ENCODE results near the gene SCFD2. TPM values are rescaled to one million over a fixed set of nuclear protein-coding genes. Genes with fewer than 3 reads are reported as not detected.

Gene SCFD2
- total RNA-seq, 2 donors from 2014 or later: 33.2 to 73.7 TPM

DNA sequence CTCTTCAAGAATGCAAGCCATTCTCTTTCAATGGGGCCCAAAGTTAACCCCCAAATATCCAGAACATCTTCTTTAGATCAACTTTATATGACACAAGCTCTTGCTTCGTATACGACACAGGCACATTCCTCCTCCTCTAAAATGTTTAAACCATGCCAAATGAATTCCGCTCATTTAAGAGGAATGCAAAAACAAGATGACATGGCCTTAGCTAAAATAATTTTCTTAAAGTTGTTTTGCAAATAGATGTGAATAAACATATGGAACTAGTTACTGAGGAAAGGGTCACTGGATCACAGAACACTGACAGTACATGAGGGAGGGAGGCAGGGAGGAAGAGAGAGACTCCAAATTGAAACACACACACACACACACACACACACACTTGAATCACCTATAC is 406.3 kb downstream of the SCFD2 start:
- peaks cover 0 to 8% of the 10 kb centered on the region in 2 donors for H3K4me1 Mint-ChIP-seq (ENCODE audit: low read depth in 2 of 2)
- H3K27ac Mint-ChIP-seq: no peak overlapping the region
- H3K27me3 Mint-ChIP-seq: no peaks in the 10 kb centered on the region
- no peaks in the 10 kb centered on the region for H3K9me3 Mint-ChIP-seq
- DNase-seq (ENCODE audit: low spot score) (no peak), ATAC-seq (no peak)
- no peaks in the 10 kb centered on the region for H3K36me3 Mint-ChIP-seq
- H3K4me3 Mint-ChIP-seq: no peak overlapping the region

DNA sequence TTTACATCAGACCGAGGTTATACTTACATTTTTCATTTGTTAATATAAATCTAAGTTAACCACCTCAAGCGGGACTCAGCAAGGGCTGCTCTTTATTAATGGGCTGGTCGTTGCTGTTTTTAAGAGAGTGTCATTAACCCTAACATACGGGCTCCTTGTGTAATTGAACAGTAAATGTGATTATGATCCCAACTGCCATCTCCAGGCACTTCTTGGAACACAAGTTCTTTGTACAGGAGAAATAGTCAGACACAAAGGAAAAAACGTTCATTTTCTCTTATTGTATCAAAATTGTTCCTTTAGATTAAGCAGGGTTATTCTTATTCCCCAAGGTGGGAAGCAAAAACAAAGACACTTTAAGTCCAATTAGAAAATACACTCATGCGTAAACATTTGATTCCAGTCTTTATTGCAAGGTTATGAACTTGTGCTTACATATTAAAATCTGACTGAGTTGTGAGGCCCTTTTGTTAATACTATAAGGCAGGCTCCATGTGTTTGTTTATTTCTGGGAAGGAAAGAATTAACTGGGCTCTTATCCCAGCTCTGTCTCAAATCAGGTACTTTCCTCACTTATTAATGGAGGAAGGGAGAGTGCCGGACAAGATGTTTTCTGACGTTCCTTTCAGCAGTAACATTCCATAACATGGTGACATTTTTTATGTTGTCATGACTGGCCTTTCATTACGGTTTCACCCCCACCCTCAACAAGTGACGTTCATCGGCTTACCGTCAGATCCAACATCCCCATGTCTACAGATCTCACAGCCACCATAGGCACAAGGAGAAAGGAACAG is 407.8 kb downstream of the SCFD2 start:
- ATAC-seq (no peak), DNase-seq (ENCODE audit: low spot score) (no peak)
- no peaks in the 10 kb centered on the region for H3K9me3 Mint-ChIP-seq
- no peak overlapping the region for H3K4me3 Mint-ChIP-seq
- H3K27me3 Mint-ChIP-seq: no peaks in the 10 kb centered on the region
- no peak overlapping the region for H3K27ac Mint-ChIP-seq
- H3K36me3 Mint-ChIP-seq: no peaks in the 10 kb centered on the region
- H3K4me1 Mint-ChIP-seq (ENCODE audit: low read depth in 2 of 2): peaks cover 0 to 8% of the 10 kb centered on the region in 2 donors

DNA sequence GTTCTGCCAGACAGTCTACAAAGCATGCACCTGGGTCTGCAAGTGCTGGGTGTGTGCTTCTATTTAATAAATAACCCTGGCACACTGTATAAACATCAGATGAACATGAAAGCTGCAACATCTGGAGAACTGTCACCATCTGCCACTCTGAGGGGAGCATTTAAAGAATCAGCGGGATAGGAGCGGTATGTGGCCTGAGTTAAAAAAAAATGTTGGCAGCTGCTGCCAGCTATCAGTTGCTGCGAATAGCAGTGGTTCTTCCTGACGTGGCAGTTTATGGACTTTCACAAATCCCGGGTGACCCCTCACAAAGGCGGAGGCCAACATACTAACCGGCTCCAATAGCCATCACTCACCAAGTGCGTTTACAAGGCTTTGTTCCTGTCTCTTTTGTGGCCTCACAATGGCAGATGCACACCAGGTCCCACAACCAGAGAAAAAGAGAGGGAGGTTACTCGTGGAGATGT is 408.6 kb downstream of the SCFD2 start:
- no peaks in the 10 kb centered on the region for H3K27me3 Mint-ChIP-seq

GRCh38 chr4:52956691-52957090 is 409.2 kb downstream of the SCFD2 start:
- Mint-ChIP-seq H3K36me3 (no peaks in the 10 kb centered on the region), H3K9me3 (no peaks in the 10 kb centered on the region), H3K4me3 (no peak overlapping the region), H3K27me3 (no peaks in the 10 kb centered on the region), H3K27ac (no peak overlapping the region), H3K4me1 (ENCODE audit: low read depth in 2 of 2) (peaks cover 0 to 7% of the 10 kb centered on the region in 2 donors)
- no peak for ATAC-seq
- DNase-seq (ENCODE audit: low spot score): no peak

More for the DNA sequence above, 408.6 kb downstream of the SCFD2 start:
- no peak overlapping the region for H3K27ac Mint-ChIP-seq
- DNase-seq (ENCODE audit: low spot score): no peak
- no peak overlapping the region for H3K4me3 Mint-ChIP-seq
- H3K36me3 Mint-ChIP-seq: no peaks in the 10 kb centered on the region
- H3K4me1 Mint-ChIP-seq (ENCODE audit: low read depth in 2 of 2): peaks cover 0 to 8% of the 10 kb centered on the region in 2 donors
- H3K9me3 Mint-ChIP-seq: no peaks in the 10 kb centered on the region
- no peak for ATAC-seq

DNA sequence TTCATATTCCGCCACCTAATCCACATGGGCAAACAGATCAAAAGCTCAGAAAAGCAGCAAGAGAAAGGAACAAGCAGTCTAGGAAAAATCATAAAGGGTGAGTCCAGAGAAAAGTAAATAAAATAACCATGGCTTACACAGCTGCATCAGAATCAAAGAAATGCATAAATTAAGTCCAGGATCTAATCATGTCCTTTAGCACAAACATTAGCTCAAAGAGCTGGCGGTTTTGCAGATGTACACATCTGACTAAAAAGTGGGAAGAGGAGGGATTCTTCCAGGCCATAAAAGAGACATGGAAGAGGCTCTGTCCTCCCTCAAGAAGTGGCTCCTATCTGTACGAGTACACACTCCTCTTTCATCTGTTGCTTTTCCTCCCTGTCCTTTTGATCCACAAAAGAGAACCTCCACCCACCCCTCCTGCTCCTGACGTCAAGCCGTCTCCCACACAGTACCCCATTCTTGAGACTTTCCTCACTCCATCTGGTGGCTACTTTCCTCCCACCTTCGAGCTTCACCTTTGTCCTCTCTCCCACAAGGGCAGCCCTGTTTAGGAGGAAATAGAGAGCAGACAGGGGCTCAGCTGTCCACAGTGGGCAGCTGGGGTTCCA is 411.2 kb downstream of the SCFD2 start:
- Mint-ChIP-seq H3K4me1 (ENCODE audit: low read depth in 2 of 2) (peaks cover 0 to 3% of the 10 kb centered on the region in 2 donors), H3K36me3 (peaks cover 4% of the 10 kb centered on the region), H3K4me3 (no peak overlapping the region), H3K9me3 (no peaks in the 10 kb centered on the region), H3K27me3 (no peaks in the 10 kb centered on the region), H3K27ac (no peak overlapping the region)
- no peak for DNase-seq (ENCODE audit: low spot score)
- ATAC-seq: no peak

- H3K4me1 Mint-ChIP-seq (ENCODE audit: low read depth in 2 of 2): peaks cover 0 to 3% of the 10 kb centered on the region in 2 donors
- no peaks in the 10 kb centered on the region for H3K9me3 Mint-ChIP-seq
- H3K4me3 Mint-ChIP-seq: no peak overlapping the region
- DNase-seq (ENCODE audit: low spot score): no peak
- H3K27me3 Mint-ChIP-seq: no peaks in the 10 kb centered on the region
- H3K36me3 Mint-ChIP-seq: peaks cover 4% of the 10 kb centered on the region
- no peak for ATAC-seq
- H3K27ac Mint-ChIP-seq: no peak overlapping the region
These were observed 413.3 kb downstream of the SCFD2 start for GRCh38 chr4:52952540-52952939.

GRCh38 chr4:52951016-52951415 is 414.8 kb downstream of the SCFD2 start:
- no peaks in the 10 kb centered on the region for H3K9me3 Mint-ChIP-seq
- peaks cover 4% of the 10 kb centered on the region for H3K36me3 Mint-ChIP-seq
- no peak overlapping the region for H3K27ac Mint-ChIP-seq
- H3K4me1 Mint-ChIP-seq (ENCODE audit: low read depth in 2 of 2): peaks cover 0 to 3% of the 10 kb centered on the region in 2 donors
- no peak for DNase-seq (ENCODE audit: low spot score)
- ATAC-seq: no peak
- no peaks in the 10 kb centered on the region for H3K27me3 Mint-ChIP-seq
- no peak overlapping the region for H3K4me3 Mint-ChIP-seq

GRCh38 chr4:52950226-52950625 is 415.6 kb downstream of the SCFD2 start:
- Mint-ChIP-seq H3K4me1 (ENCODE audit: low read depth in 2 of 2) (peaks cover 0 to 3% of the 10 kb centered on the region in 2 donors), H3K36me3 (peaks cover 4% of the 10 kb centered on the region), H3K9me3 (no peaks in the 10 kb centered on the region), H3K4me3 (no peak overlapping the region), H3K27ac (no peak overlapping the region), H3K27me3 (no peaks in the 10 kb centered on the region)
- DNase-seq (ENCODE audit: low spot score): no peak
- ATAC-seq: no peak

DNA sequence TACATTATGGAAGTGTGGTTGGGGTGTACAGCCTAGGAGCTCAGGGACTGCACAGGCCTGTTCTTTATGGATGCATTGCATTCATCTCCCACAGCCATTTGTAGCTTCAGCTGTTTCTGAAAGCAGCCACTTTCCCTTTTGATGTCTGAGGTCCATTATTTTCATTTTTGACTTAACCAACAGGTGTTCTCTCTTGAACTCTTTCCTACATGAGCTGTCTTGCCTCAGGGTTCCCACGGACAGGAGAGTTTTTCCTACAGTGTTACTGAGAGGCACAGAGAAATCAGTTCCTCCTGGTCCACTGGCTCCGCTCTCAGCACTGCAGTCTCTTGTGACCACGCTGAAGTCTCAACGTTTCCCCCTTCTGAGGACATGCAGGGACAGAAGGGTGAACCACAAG is 416.5 kb downstream of the SCFD2 start:
- DNase-seq (ENCODE audit: low spot score): no peak
- Mint-ChIP-seq H3K27ac (no peak overlapping the region), H3K4me1 (ENCODE audit: low read depth in 2 of 2) (peaks cover 0 to 3% of the 10 kb centered on the region in 2 donors), H3K9me3 (no peaks in the 10 kb centered on the region), H3K27me3 (no peaks in the 10 kb centered on the region), H3K4me3 (no peak overlapping the region), H3K36me3 (peaks cover 4% of the 10 kb centered on the region)
- ATAC-seq: no peak

DNA sequence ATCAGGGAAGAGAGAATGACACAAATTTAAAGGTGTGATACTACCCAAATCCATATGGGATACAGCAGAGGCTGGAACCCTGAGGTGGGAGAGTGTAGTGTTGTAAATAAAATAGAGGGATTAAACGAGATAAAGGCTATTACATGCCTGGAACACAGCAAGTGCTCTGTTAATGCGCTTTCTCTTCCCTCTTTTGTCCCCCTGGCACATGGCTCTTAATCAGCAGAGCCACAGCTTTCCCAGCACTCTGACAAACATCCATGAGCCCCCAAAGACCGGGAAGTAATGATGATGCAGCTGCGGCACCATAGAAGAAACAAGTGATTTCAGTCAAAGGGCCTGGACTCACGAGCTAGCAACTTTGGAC is 417.8 kb downstream of the SCFD2 start:
- DNase-seq (ENCODE audit: low spot score) (no peak), ATAC-seq (no peak)
- Mint-ChIP-seq H3K36me3 (peaks cover 4% of the 10 kb centered on the region), H3K9me3 (no peaks in the 10 kb centered on the region), H3K27me3 (no peaks in the 10 kb centered on the region), H3K4me3 (no peak overlapping the region), H3K4me1 (ENCODE audit: low read depth in 2 of 2) (peaks cover 0 to 3% of the 10 kb centered on the region in 2 donors), H3K27ac (no peak overlapping the region)

- Mint-ChIP-seq H3K27ac (no peak overlapping the region), H3K27me3 (no peaks in the 10 kb centered on the region), H3K9me3 (no peaks in the 10 kb centered on the region), H3K36me3 (peaks cover 4% of the 10 kb centered on the region), H3K4me1 (ENCODE audit: low read depth in 2 of 2) (peaks cover 0 to 3% of the 10 kb centered on the region in 2 donors), H3K4me3 (no peak overlapping the region)
- no peak for DNase-seq (ENCODE audit: low spot score)
- no peak for ATAC-seq
These were observed 418.3 kb downstream of the SCFD2 start for GRCh38 chr4:52947401-52948056.

GRCh38 chr4:52946855-52947254 is 419.0 kb downstream of the SCFD2 start:
- no peak for ATAC-seq
- Mint-ChIP-seq H3K4me3 (no peak overlapping the region), H3K36me3 (peaks cover 4% of the 10 kb centered on the region), H3K27ac (no peak overlapping the region), H3K9me3 (no peaks in the 10 kb centered on the region), H3K4me1 (ENCODE audit: low read depth in 2 of 2) (peaks cover 0 to 3% of the 10 kb centered on the region in 2 donors), H3K27me3 (no peaks in the 10 kb centered on the region)
- no peak for DNase-seq (ENCODE audit: low spot score)

- ATAC-seq (no peak), DNase-seq (ENCODE audit: low spot score) (no peak)
- no peak overlapping the region for H3K4me3 Mint-ChIP-seq
- H3K9me3 Mint-ChIP-seq: no peaks in the 10 kb centered on the region
- no peak overlapping the region for H3K27ac Mint-ChIP-seq
- H3K4me1 Mint-ChIP-seq (ENCODE audit: low read depth in 2 of 2): peaks cover 0 to 3% of the 10 kb centered on the region in 2 donors
- H3K36me3 Mint-ChIP-seq: peaks cover 4% of the 10 kb centered on the region
- no peaks in the 10 kb centered on the region for H3K27me3 Mint-ChIP-seq
These were observed 419.9 kb downstream of the SCFD2 start for GRCh38 chr4:52945982-52946381.

GRCh38 chr4:52945326-52945898 is 420.4 kb downstream of the SCFD2 start:
- Mint-ChIP-seq H3K4me3 (no peak overlapping the region), H3K36me3 (peaks cover 4% of the 10 kb centered on the region), H3K27ac (no peak overlapping the region), H3K27me3 (no peaks in the 10 kb centered on the region), H3K4me1 (ENCODE audit: low read depth in 2 of 2) (peaks cover 0 to 3% of the 10 kb centered on the region in 2 donors), H3K9me3 (no peaks in the 10 kb centered on the region)
- ATAC-seq (no peak), DNase-seq (ENCODE audit: low spot score) (no peak)

Measured in natural killer cell treated with Interleukin-12 subunit alpha and Interleukin-12 subunit beta and Interleukin-15 and Interleukin-18, amount 100 ng/mL, for 72 hours (primary cell).